HG02623 (cell line): ENCODE data around the gene TGM5.
"Not testable (repeated sequence)": the region's sequence is repeated elsewhere in the genome, so short reads cannot be mapped to it uniquely, and the experiment has no call there.

Source experiments
- ATAC-seq: cut with Tn5 transposase; IDR thresholded peaks from one replicate; pipeline ENCODE4 v1.9.1; 2021; ENCODE audit warnings: moderate library complexity; ENCODE audit not compliant: unreplicated experiment

The TGM5 gene

DNA sequence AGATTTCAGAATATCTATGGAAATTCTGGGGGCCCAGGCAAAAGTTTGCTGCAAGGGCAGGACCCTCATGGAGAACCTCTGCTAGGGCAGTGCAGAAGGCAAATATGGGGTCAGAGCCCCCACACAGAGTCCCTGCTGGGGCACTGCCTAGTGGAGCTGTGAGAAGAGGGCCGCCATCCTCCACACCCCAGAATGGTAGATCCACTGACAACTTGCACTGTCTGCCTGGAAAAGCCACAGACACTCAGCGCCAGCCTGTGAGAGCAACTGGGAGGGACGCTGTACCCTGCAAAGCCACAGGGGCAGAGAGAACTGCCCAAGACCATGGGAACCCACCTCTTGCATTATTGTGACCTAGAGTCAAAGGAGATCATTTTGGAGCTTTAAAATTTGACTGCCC lies 67.7 kb downstream of the TGM5 start:
- no peak for ATAC-seq

DNA sequence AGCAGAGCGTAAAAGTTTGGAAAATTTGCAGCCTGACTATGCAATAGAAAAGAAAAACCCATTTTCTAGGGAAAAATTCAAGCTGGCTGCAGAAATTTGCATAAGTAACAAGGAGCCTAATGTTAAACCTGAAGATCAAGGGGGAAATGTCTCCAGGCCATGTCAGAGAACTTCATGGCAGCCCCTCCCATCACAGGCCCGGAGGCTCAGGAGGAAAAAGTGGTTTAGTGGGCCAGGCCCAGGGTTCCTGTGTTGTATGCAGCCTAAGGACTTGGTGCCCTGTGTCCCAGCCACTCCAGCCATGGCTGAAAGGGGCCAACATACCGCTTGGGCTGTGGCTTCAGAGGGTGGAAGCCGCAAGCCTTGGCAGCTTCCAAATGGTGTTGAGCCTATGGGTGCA lies 68.2 kb downstream of the TGM5 start:
- not testable (repeated sequence) for ATAC-seq

DNA sequence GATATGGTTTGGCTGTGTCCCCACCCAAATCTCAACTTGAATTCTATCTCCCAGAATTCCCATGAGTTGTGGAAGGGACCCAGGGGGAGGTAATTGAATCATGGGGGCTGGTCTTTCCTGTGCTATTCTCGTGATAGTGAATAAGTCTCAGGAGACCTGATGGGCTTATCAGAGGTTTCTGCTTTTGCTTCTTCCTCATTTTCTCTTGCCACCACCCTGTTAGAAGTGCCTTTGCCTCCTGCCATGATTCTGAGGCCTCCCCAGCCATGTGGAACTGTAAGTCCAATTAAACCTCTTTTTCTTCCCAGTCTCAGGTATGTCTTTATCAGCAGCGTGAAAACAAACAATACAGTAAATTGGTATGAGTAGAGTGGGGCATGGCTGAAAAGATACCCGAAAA lies 69.0 kb downstream of the TGM5 start:
- not testable (repeated sequence) for ATAC-seq

DNA sequence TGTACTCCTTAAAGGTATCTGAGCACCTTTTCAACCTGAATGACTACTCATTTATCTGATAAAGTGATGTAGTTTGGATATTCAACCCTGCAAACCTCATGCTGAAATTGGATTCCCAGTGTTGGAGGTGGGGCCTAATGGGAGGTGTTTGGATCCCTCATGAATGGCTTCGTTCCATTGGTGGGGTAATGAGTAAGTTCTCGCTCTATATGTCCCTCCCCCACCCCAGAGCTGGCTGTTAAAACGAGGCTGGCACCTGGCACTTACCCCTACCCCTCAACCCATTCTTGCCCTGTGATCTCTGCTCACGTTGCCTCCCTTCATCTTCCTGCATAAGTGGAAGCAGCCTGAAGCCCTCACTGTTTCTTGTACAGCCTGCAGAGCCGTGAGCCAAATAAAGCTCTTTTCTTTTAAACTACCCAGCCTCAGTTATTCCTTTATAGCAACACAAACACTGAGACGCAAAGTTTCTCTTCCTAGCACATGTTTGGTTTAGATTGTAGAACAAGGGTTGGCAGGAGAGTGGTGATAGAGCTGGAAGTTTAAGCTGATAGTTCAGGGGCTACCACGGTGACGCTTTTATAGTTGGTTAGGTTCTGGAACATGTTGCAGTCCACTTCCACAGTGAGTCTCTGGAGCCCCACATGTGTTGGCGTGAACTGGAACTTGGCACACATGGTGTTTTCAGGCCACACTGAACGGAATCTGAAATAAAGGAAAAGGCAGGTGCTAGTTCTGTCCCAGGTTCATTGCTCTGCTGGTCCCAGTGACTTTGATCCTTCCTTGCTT lies 69.8 kb downstream of the TGM5 start:
- no peak for ATAC-seq

DNA sequence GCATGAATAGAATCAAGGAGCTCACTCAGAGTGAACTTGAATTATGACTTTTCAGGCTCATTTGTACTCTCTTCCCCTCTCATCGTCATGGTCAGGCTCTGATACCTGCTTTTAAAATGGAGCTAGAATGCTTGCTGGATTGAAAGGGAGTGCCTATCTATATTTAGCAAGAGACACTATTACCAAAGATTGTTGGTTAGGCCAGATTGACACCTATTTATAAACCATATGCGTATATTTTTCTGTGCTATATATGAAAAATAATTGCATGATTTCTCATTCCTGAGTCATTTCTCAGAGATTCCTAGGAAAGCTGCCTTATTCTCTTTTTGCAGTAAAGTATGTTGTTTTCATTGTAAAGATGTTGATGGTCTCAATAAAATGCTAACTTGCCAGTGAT lies 71.9 kb downstream of the TGM5 start:
- no peak for ATAC-seq

DNA sequence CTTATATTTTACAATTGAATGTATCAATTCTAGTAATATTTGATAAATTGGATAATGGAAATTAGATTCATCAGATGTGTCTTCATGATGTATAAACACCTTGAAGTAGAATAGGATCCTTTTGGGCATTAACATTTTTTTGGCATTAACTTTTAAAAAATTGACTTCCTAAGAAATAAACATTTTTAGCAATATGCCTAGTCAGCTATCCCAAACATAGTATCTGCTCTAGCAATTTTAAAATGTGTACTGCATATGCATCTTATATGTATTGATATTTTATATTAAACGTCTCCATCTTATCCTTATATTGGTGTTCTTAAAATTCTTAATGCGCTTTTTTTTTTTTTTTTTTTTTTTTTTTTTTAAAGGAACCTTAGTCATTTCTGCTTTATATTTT lies 73.0 kb downstream of the TGM5 start:
- no peak for ATAC-seq

DNA sequence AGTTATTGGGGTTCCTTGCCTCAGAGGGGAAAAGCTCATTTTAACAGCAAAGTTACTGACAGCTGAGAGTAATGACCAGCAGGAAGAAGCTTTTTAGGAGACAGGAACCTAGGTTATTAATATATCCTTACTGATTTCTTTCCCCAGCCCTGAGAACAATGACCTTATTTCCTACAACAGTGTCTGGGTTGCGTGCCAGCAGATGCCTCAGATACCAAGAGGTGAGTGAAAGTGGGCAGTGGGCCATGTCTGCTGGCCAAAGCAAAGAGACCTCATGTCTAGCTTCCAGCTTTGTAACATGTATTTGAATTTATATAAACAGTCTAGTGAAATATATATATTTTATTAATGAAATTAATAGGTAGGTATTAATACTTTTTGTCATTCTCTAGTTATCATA lies 76.5 kb downstream of the TGM5 start:
- no peak for ATAC-seq

- no peak for ATAC-seq
These were observed 77.4 kb downstream of the TGM5 start for GRCh38 chr15:43189296-43189695.

DNA sequence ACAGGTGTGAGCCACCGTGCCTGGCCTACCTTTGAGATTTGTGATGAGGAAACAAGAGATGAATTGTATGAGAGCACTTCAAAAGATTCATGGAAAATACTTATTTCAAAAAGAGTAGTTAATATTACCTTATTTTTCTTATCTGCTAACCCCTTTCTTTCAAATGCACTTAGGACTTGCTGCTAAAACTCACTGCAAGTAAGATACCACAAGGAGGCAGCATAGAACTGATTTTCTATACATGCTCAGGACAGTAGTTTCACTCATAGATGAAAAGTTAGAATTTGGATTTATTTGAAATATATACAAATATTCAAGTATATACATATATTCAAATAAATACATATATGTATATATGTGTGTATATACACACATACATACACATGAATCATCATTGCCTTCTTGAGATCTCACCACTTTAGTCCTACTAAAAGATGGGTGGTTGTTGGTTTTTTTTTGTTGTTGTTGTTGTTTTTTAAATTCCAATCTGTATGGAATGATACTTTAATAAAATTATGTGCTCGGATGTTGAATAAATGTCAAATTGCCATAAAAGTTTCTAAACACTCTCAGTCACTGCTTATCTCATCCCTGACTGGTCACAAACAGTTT lies 79.1 kb downstream of the TGM5 start:
- ATAC-seq: no peak

GRCh38 chr15:43186003-43186353 lies 80.8 kb downstream of the TGM5 start:
- ATAC-seq: peak; percentile 21

DNA sequence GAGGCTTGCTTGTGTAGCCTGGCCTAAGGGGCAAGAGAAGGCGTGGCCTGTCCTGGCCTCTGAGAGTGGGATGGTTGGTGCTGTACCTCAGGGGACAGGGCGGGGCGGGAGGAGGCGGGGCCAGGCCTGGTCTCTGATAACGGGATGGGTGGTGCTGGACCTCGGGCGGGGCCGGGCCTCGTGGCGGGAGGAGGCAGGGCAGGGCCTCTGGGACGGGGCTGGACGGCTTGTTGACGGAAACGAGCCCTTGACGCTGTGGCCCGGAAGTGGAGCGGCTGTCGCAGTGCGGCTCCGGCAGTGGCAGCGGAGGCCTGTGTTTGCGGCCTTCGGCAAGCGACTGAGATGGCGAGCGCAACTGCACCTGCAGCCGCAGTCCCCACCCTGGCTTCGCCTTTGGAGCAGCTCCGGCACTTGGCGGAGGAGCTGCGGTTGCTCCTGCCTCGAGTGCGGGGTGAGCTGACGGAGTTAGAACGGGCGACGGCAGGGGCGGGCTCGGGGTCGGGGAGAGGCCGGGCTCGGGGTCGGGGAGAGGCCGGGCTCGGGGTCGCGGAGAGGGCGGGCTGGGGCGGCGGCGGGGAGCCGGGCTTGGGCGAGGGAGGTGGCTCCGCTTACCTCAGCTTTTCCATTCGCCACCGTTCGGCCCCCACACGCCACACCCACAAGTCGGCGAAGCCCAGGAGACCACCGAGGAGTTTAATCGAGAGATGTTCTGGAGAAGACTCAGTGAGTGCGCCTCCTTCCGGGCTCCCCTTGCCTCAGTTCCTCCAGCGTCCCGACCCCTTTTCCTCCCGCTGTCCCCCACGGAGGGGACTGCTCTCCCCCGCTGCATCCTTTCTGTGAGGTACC lies 81.3 kb downstream of the TGM5 start, which contains the start of gene CCNDBP1:
CCNDBP1 (plus strand) TSS at position 247 of the 846 bp plus-strand sequence; CDS start at position 343, 96 bp downstream.
- ATAC-seq: peak; percentile 91

DNA sequence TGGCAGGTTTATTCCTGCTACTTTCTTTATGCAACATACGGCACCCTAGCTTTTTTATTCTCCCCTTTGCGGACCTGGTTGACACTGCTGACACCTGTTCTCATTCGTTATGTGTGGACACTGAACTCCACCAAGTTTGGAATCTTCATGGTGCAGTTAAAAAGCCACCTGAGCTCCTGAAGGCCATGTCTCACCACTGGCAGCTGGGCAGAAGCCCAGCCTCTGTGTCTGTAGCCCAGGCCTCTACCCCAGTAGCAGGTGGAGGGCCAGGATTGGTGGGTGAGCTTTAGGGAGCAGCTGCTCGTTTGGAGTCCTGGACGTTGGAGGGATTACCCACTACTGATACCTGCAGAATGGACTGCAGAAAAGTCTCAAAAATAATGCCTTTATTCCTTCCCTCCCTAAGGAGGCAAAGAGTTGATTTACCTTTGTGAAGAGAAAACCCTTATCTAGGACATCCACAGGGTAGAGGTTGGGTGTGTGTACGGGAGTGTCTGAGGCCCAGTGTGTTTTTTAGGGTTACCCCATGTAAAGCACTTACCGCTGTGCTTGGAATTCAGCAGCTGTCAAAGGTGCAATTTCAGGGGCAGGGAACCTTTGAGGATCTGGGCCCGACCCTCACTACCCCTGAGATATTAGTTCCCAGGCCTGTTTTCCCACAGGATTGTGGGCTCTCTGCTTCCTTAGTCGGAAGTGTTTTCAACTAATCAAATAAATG lies 82.2 kb downstream of the TGM5 start:
- no peak for ATAC-seq

GRCh38 chr15:43183270-43183669 lies 83.5 kb downstream of the TGM5 start:
- ATAC-seq: no peak
